ENCODE data around the gene TNRC6C.

TNRC6C gene

GRCh38 chr17:78125138-78125913, 166.8 kb downstream of the TNRC6C start:
- peak in 1 of 2 donors; percentile 39 for DNase-seq (ENCODE audit: low read depth in 2 of 2)

GRCh38 chr17:78125976-78126894, 167.7 kb downstream of the TNRC6C start:
- DNase-seq (ENCODE audit: low read depth in 2 of 2): no peak

- DNase-seq (ENCODE audit: low read depth in 2 of 2): no peak
These were observed 168.4 kb downstream of the TNRC6C start for GRCh38 chr17:78126895-78127238.

GRCh38 chr17:78127239-78127887, 168.9 kb downstream of the TNRC6C start:
- DNase-seq (ENCODE audit: low read depth in 2 of 2): peak in 1 of 2 donors; percentile 47

- DNase-seq (ENCODE audit: low read depth in 2 of 2): no peak
These were observed 169.5 kb downstream of the TNRC6C start for GRCh38 chr17:78127888-78128550.

GRCh38 chr17:78128551-78129350, 170.2 kb downstream of the TNRC6C start, which contains the start of gene TMC6:
TMC6 (minus strand) TSS chr17:78128755; CDS start chr17:78126832, 1,923 bp downstream.
- peak in 1 of 2 donors; percentile 54 for DNase-seq (ENCODE audit: low read depth in 2 of 2)

GRCh38 chr17:78129351-78130089, 171.0 kb downstream of the TNRC6C start:
- DNase-seq (ENCODE audit: low read depth in 2 of 2): no peak

- no peak for DNase-seq (ENCODE audit: low read depth in 2 of 2)
These were observed 171.6 kb downstream of the TNRC6C start for GRCh38 chr17:78130090-78130436.

- DNase-seq (ENCODE audit: low read depth in 2 of 2): peak in 1 of 2 donors; percentile 40
These were observed 172.1 kb downstream of the TNRC6C start, which contains the start of gene TMC8 for GRCh38 chr17:78130437-78131101. TMC8 (plus strand) TSS chr17:78130771; CDS start chr17:78131589, 818 bp downstream.

GRCh38 chr17:78131172-78132083, 172.9 kb downstream of the TNRC6C start:
- peak; percentile 58 for DNase-seq (ENCODE audit: low read depth in 2 of 2)

GRCh38 chr17:78132084-78132676, 173.7 kb downstream of the TNRC6C start:
- peak; percentile 53 to 60 for DNase-seq (ENCODE audit: low read depth in 2 of 2)

- DNase-seq (ENCODE audit: low read depth in 2 of 2): no peak
These were observed 174.3 kb downstream of the TNRC6C start for GRCh38 chr17:78132767-78133178.

- no peak for DNase-seq (ENCODE audit: low read depth in 2 of 2)
These were observed 174.9 kb downstream of the TNRC6C start for GRCh38 chr17:78133179-78133951.

- peak; percentile 58 to 62 for DNase-seq (ENCODE audit: low read depth in 2 of 2)
These were observed 175.7 kb downstream of the TNRC6C start for GRCh38 chr17:78133971-78134898.

GRCh38 chr17:78134899-78135385, 176.4 kb downstream of the TNRC6C start:
- DNase-seq (ENCODE audit: low read depth in 2 of 2): no peak
